Endodermal cell (in vitro differentiated cells): ENCODE data around the gene LEF1. TPM values are rescaled to one million over a fixed set of nuclear protein-coding genes. Genes with fewer than 3 reads are reported as not detected.

Source experiments
- DNase-seq: peaks from one replicate; pipeline ENCODE4 v3.0.0-alpha.2; 2017
- H3K27ac ChIP-seq: 2 replicates; pipeline ENCODE4 v1.5.1; 2013; ENCODE audit warnings: mild to moderate bottlenecking, low read depth, low read length, moderate library complexity
- H3K27me3 ChIP-seq: 2 replicates; pipeline ENCODE4 v1.6.1; 2013; ENCODE audit warnings: mild to moderate bottlenecking, low read length, moderate library complexity; ENCODE audit not compliant: insufficient read depth, control insufficient read depth, poor library complexity, severe bottlenecking
- H3K36me3 ChIP-seq: 2 replicates; pipeline ENCODE4 v1.7.0; 2013; ENCODE audit warnings: mild to moderate bottlenecking, low read length, moderate library complexity; ENCODE audit not compliant: control insufficient read depth, insufficient read depth
- H3K4me1 ChIP-seq: one replicate; pipeline ENCODE4 v1.7.0; 2013; ENCODE audit warnings: low read length; ENCODE audit not compliant: control insufficient read depth, insufficient read depth
- H3K4me3 ChIP-seq: 2 replicates; pipeline ENCODE4 v1.5.1; 2013; ENCODE audit warnings: mild to moderate bottlenecking, low read length, moderate library complexity
- H3K9ac ChIP-seq: 2 replicates; pipeline ENCODE4 v1.6.1; 2013; ENCODE audit warnings: mild to moderate bottlenecking, low read length, moderate library complexity; ENCODE audit not compliant: poor library complexity, severe bottlenecking; ENCODE audit errors: extremely low read depth
- H3K9me3 ChIP-seq: 2 replicates; pipeline ENCODE4 v1.6.1; 2013; ENCODE audit warnings: mild to moderate bottlenecking, low read length, moderate library complexity; ENCODE audit not compliant: control insufficient read depth
- H3K27ac Mint-ChIP-seq: 2 replicates; pipeline ENCODE4 v1.8.0; 2020; ENCODE audit warnings: mixed read lengths
- H3K27me3 Mint-ChIP-seq: 2 replicates; pipeline ENCODE4 v1.8.0; 2021; ENCODE audit warnings: mild to moderate bottlenecking, mixed read lengths; ENCODE audit not compliant: insufficient read depth
- H3K36me3 Mint-ChIP-seq: 2 replicates; pipeline ENCODE4 v1.8.0; 2020; ENCODE audit warnings: low read depth, mixed read lengths
- H3K4me1 Mint-ChIP-seq: 2 replicates; pipeline ENCODE4 v1.8.0; 2020; ENCODE audit warnings: mixed read lengths
- H3K4me3 Mint-ChIP-seq: 2 replicates; pipeline ENCODE4 v1.8.0; 2020; ENCODE audit warnings: mild to moderate bottlenecking, moderate library complexity, mixed read lengths
- H3K9me3 Mint-ChIP-seq: 2 replicates; pipeline ENCODE4 v1.8.0; 2020; ENCODE audit warnings: mild to moderate bottlenecking, mixed read lengths
- CTCF ChIP-seq: fragments of 200-600 bp; sonication (generic); conservative IDR thresholded peaks from 2 replicates; pipeline ENCODE4 v1.5.0; 2021; ENCODE audit warnings: antibody characterized with exemption, mild to moderate bottlenecking
- WGBS, 2 experiments: methylation state at CpG; one replicate each; pipeline versions ENCODE4 v1.1.5 to v1.1.7; 2013; ENCODE audit warnings: missing lambda C conversion rate in 2 of 2, mixed read lengths in 1 of 2; ENCODE audit not compliant: insufficient coverage in 1 of 2, insufficient read length in 1 of 2; 5-methylcytosine and 5-hydroxymethylcytosine counted together
- total RNA-seq, 2 donors: library from RNA; stranded (reverse); fragmentation: NEBNext Ultra II Directional in 1 of 2; extraction: Animal tissue kit (Norgen Biotek cat#: 25700) in 1 of 2; gene quantifications; 2 replicates in 1 of 2; 3 replicates in 1 of 2; pipeline ENCODE4 v1.2.1, GENCODE V29; 2021

Gene LEF1
- total RNA-seq, 2 donors from 2014 or later, result 0.95 to 1.6 TPM

GRCh38 chr4:108001540-108002135 lies 167.1 kb downstream of the LEF1 start:
- Histone ChIP-seq H3K9ac (no peak overlapping the region), H3K27ac (no peak overlapping the region), H3K4me1 (no peaks in the 10 kb centered on the region), H3K4me3 (no peak overlapping the region), H3K9me3 (peaks cover 15% of the 10 kb centered on the region), H3K27me3 (no peaks in the 10 kb centered on the region), H3K36me3 (no peaks in the 10 kb centered on the region)
- no peaks in the 10 kb centered on the region for H3K27me3 Mint-ChIP-seq
- H3K36me3 Mint-ChIP-seq, result peaks cover 37% of the 10 kb centered on the region
- no peak overlapping the region for H3K27ac Mint-ChIP-seq
- H3K4me3 Mint-ChIP-seq, result no peak overlapping the region
- H3K4me1 Mint-ChIP-seq, result peaks cover 4% of the 10 kb centered on the region
- TF ChIP-seq CTCF, result no peak
- WGBS, 2 experiments, result 83 to 96% methylated on average over 1 to 3 of the region's 3 CpGs
- peaks cover 14% of the 10 kb centered on the region for H3K9me3 Mint-ChIP-seq
- DNase-seq, result no peak

- peaks cover 34% of the 10 kb centered on the region for H3K36me3 Mint-ChIP-seq
- no peak overlapping the region for H3K27ac ChIP-seq
- peaks cover 15% of the 10 kb centered on the region for H3K9me3 ChIP-seq
- DNase-seq, result no peak
- no peak overlapping the region for H3K4me3 ChIP-seq
- H3K4me1 ChIP-seq, result no peaks in the 10 kb centered on the region
- 95% methylated on average over 2 of the region's 2 CpGs; no CpG with 5 or more reads in 1 of the 2 experiments for WGBS, 2 experiments
- H3K4me1 Mint-ChIP-seq, result peaks cover 4% of the 10 kb centered on the region
- H3K4me3 Mint-ChIP-seq, result no peak overlapping the region
- H3K9ac ChIP-seq, result no peak overlapping the region
- TF ChIP-seq CTCF, result no peak
- no peaks in the 10 kb centered on the region for H3K27me3 Mint-ChIP-seq
- H3K27me3 ChIP-seq, result no peaks in the 10 kb centered on the region
- peaks cover 14% of the 10 kb centered on the region for H3K9me3 Mint-ChIP-seq
- no peaks in the 10 kb centered on the region for H3K36me3 ChIP-seq
- H3K27ac Mint-ChIP-seq, result no peak overlapping the region
Measured at GRCh38 chr4:107999932-108000539, 168.7 kb downstream of the LEF1 start.

- Mint-ChIP-seq H3K36me3 (peaks cover 34% of the 10 kb centered on the region), H3K9me3 (peaks cover 14% of the 10 kb centered on the region)
Measured at GRCh38 chr4:107997794-107998193, 170.9 kb downstream of the LEF1 start.

More at GRCh38 chr4:107997794-107998193, 170.9 kb downstream of the LEF1 start:
- no peak for TF ChIP-seq CTCF
- no peaks in the 10 kb centered on the region for H3K27me3 ChIP-seq
- no peak overlapping the region for H3K4me3 Mint-ChIP-seq
- H3K27ac Mint-ChIP-seq, result peak overlapping the region; percentile 42
- H3K4me1 ChIP-seq, result no peaks in the 10 kb centered on the region
- no peak for DNase-seq
- peaks cover 10% of the 10 kb centered on the region for H3K9me3 ChIP-seq
- no peaks in the 10 kb centered on the region for H3K27me3 Mint-ChIP-seq
- H3K4me3 ChIP-seq, result no peak overlapping the region
- no peak overlapping the region for H3K27ac ChIP-seq
- no peaks in the 10 kb centered on the region for H3K36me3 ChIP-seq
- 95 to 100% methylated on average over 1 to 2 of the region's 2 CpGs for whole genome bisulfite sequencing, 2 experiments
- no peak overlapping the region for H3K9ac ChIP-seq
- peaks cover 2% of the 10 kb centered on the region for H3K4me1 Mint-ChIP-seq

Other genes with a start within 250 kb of the LEF1 start
- gene CYP2U1, start 237.4 kb downstream of the LEF1 start, total RNA-seq, result 1 to 10 TPM; 2.2 to 3.7 TPM
- 10 to 100 TPM; 32.5 to 53.0 TPM for gene HADH, start 179.0 kb downstream of the LEF1 start, total RNA-seq